GM23248 (cell line): ENCODE measurements around the gene PHF23.

Experiments used
- EZH2 ChIP-seq: fragments of 200-600 bp; sonication (generic); IDR thresholded peaks from 2 replicates; pipeline ENCODE4 v1.6.1; 2018; ENCODE audit warnings: antibody characterized with exemption, mild to moderate bottlenecking; ENCODE audit not compliant: insufficient read depth, poor library complexity, severe bottlenecking
- EZH2phosphoT487 ChIP-seq: fragments of 200-600 bp; sonication (generic); IDR thresholded peaks from 2 replicates; pipeline ENCODE4 v1.6.1; 2018; ENCODE audit warnings: antibody characterized with exemption, moderate library complexity, mild to moderate bottlenecking, low read depth; ENCODE audit not compliant: insufficient read depth

GRCh38 chr17:7222972-7223292, 16.3 kb downstream of the PHF23 start:
- TF ChIP-seq EZH2 (no peak), EZH2phosphoT487 (no peak)
